Stimulated activated CD8-positive, alpha-beta memory T cell treated with anti-CD3 and anti-CD28 coated beads, Interleukin-12 subunit alpha, Interleukin-12 subunit beta, amount 100 ng/mL, for 4 hours (primary cell): ENCODE data around the gene EFR3B.
"Not testable (repeated sequence)": the region's sequence is repeated elsewhere in the genome, so short reads cannot be mapped to it uniquely, and the experiment has no call there.

Experiments used
- DNase-seq: peaks from one replicate; pipeline ENCODE4 v3.0.0-alpha.2; 2020; ENCODE audit warnings: low read depth

Gene EFR3B

GRCh38 chr2:25073025-25073424 is 31.1 kb downstream of the EFR3B start:
- no peak for DNase-seq

GRCh38 chr2:25073914-25074313 is 32.0 kb downstream of the EFR3B start:
- no peak for DNase-seq

GRCh38 chr2:25074826-25075225 is 33.0 kb downstream of the EFR3B start:
- DNase-seq = no peak

DNA sequence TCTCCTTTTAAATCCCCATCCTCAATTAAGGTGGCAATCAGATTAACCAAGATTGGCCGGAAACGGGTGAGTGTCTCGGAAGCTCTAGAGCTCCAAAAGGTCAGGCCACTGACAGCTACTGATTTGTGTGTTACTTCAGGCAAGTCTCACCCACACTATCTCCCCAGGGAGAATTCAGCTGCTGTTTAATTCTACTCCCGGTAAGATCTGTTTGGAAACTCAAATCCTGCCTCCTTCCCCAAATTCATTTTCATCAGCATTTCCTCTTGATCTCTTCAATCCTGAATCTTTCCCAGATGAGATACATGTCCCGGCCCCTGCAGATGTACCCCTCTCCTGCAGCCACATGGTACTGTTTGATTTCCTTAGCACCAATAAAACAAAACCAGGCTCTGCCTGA is 34.9 kb downstream of the EFR3B start:
- no peak for DNase-seq

DNA sequence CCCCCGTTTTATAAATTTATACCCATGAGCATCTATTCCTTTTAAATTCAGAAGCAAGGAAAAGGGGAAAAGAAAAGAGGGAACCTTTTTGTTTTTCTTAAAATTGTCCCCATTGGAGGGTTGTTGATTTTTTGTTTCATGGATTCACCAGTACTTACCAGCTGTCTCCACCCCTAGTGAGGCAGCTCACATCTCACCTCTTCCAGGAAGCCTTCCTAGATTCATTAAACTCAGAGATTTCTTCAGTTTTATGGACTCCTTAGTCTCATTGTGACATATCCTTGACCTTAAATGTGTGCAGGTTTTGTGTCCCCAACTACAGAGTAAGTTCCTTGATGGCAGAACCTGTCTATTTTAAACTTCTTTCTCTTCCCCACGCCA is 35.9 kb downstream of the EFR3B start:
- DNase-seq = no peak

GRCh38 chr2:25078170-25079049 is 36.5 kb downstream of the EFR3B start:
- DNase-seq = no peak

GRCh38 chr2:25079050-25079635 is 37.3 kb downstream of the EFR3B start:
- DNase-seq = no peak

DNA sequence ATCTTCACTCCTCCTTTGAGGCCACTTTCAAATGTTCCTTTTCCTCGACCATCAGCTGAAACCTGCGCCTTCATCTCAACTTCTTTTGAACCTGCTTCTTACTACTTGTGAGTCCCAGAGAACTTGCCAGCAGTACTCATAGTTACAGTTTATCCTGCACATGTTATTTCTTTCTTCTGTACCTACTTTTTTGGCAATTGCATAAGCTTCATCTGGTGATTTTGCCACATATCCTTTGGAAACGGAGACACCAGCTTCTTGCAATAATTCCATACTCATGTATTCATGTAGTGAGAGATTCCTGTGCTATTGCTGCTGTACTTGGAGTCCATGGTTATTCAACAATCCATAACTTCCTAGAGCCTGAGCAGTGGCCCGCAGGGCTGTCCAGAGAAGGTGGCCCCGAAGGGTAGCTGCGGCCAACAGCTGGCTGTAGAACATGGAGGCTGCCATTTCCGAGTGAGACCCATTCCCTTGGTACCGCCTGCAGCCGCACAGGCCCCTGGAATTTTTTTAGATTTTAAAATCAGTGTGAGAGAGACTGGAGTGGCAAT is 39.4 kb downstream of the EFR3B start:
- no peak for DNase-seq

GRCh38 chr2:25082002-25082622 is 40.2 kb downstream of the EFR3B start:
- no peak for DNase-seq

- no peak for DNase-seq
Measured at GRCh38 chr2:25085761-25086560, 44.1 kb downstream of the EFR3B start.

DNA sequence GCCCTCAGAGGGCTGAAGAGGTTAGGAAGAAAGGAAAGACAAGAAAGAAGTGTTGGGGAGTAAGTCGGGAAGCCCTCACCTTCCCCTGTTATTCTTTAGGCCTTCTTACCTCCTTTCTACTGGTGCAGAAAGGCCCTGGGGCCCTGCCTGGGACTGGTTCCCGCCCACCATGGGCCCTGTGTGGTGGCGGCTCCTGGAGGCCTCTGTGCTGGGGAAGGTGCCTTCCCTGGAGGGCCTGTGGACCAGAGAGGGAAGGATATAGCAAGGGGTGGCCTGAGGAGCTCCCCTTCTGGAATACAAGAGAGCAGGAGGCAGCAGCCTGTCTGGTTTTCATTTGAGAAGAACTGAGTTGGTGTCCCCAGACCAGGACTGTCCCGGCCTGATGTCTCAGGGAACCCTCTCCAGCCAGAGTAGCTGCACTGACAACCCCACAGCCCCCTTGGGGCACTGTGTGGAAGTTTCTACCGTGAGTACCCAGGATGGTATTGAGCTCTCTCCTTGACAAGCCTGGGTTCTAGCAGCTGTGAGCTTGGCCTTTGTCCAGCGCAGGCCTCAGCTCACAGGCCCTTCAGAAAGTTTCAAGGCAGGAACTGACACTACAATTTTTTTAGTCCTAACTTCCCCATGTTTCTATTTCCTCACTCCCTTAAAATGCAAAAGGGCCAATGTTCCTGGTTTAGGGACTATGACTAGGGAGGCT is 47.1 kb downstream of the EFR3B start:
- no peak for DNase-seq

DNA sequence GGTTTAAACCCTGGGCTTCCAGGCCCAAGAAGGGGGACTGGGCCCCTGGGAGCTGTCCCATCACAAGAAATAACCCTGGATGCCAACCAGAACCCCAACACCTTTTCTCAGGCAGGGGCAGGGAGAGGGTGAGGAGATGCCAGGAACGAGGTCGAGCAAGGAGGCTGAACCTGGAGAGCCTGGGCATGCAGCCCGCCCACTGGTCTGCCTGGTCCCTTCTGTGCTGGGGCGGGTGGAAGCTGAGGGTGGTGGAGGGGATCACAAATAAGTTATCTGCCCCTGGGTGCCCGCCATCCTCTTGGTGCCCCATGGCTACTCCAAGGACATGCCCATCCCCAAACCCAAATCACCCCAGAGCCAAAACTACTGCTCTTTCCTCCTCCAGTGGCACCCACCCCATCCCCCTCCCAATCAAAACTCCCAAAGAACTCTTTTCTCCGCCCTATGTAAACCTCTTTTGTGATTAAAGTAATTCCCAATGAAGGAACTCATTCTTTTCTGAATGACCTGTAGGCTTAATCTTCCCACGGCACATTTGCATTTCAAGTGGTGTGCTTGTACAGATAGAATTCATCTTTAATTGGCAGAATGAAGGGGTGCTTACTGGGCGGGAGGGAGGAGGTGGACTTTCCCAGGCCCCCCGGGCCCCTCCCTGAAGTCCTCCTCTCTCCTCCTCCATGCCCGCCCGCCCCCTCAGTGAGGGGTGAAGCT is 47.9 kb downstream of the EFR3B start:
- DNase-seq = no peak

- DNase-seq = no peak
Measured at GRCh38 chr2:25090801-25091200, 48.9 kb downstream of the EFR3B start.

- DNase-seq = no peak
Measured at GRCh38 chr2:25091265-25091664, 49.4 kb downstream of the EFR3B start.

DNA sequence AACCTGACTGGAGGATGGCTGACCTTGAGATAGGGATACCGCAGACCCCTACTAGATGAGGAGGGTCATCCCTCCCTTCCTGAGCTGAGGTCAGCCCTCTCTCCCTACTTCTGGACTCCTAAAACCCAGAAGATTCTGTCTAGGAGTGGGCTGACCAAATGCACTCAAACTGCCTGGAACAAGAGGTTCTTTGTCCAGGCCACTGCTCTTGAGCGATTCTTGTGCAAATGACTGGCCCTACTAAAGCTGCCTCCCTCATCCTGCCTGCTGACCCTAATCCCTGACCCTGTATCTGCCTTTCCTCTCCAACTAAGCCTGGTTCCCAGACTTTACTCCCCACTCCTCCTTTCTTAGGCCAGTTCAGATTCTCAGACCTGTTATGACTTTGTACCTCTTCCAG is 56.2 kb downstream of the EFR3B start:
- no peak for DNase-seq

DNA sequence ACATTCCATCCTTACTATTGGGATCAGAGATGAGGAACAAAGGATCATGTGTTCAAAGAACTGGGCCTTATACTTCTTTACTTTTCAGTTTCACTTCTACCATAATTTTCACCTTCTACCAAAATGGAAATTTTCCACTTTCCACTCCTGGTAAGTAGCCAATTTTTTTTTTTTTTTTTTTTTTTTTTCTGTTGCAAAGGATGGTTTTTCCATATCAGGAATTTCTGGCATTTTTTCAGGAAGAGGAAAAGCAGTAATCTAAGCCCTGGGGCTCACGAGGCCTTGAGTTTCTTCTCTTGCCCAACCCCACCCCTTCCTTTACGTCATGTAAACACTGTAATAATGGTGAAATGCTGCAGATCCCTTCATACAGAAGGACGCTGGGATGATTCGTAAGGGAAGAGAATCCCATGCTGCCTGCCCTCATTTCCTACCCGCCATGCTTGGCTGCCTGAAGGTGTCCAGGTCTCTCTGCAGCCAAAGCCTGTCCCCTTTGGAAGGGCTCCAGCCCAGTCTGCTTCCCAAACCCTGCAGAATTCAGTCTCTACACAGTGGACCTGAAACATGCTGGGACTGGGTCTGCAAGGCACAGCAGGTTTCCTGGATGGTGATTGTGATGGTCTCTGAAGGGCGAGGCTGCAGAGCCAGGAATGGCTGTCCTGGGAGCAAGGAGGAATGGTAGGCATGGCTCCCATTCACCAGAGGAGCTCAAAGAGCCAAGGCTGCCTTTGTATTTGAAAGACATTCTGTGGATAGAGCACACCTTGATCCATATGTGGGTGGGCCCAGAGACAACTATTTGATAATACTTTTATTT is 57.0 kb downstream of the EFR3B start:
- DNase-seq = no peak

DNA sequence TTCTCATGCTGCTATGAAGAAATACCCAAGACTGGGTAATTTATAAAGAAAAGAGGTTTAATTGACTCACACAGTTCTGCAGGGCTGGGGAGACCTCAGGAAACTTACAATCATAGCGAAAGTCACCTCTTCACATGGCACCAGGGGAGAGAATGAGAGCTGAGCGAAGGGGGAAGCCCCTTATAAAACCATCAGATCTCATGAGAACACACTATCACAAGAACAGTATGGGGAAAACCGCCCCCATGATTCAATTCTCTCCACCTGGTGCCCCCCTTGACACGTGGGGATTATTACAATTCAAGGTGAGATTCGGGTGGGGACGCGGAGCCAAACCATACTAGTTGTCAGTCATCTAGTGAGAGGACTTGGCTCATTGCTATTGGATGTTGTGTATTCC is 60.5 kb downstream of the EFR3B start:
- not testable (repeated sequence) for DNase-seq

- no peak for DNase-seq
Measured at GRCh38 chr2:25103287-25103871, 61.5 kb downstream of the EFR3B start.

GRCh38 chr2:25104736-25105135 is 62.9 kb downstream of the EFR3B start:
- no peak for DNase-seq
